HCT116 (cell line): ENCODE measurements around the gene FAM193B.

Experiments
- POLR2AphosphoS5 ChIP-seq: IDR thresholded peaks from 2 replicates; pipeline ENCODE4 v1.6.1; 2011; ENCODE audit warnings: mild to moderate bottlenecking, low read depth, low read length, moderate library complexity
- REST ChIP-seq: IDR thresholded peaks from 2 replicates; pipeline ENCODE4 v1.6.1; 2012; ENCODE audit warnings: low read depth
- SP1 ChIP-seq: IDR thresholded peaks from 2 replicates; pipeline ENCODE4 v1.6.1; 2012; ENCODE audit warnings: low read depth

DNA sequence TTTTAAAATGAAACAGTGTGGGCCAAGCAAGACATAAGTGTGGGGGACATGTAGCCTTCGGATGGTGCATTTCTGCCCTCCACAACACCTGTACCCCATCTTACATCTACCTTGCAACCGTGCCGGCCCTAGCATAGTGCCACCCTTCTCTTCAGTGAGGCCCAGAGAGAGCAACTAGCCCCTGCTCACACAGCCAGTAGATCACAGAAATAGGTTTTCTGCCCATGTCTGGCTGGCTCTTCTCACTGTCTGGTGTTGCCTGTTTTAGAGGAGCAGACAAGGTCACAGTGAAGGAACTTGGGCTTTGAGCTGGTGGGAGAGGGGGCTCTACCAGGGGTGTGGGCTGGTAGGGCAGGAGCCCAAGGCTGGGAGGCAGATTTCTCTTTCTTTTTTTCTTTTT, 68.1 kb downstream of the FAM193B start:
- TF ChIP-seq REST (no peak), POLR2AphosphoS5 (no peak), SP1 (no peak)
